Measurements from ENCODE around the gene GPHA2.
"Not testable (repeated sequence)": the region's sequence is repeated elsewhere in the genome, so short reads cannot be mapped to it uniquely, and the experiment has no call there.

The GPHA2 gene
- 0 to 0.54 (median 0.10) reads per million in 4 donors for total RNA-seq

- DNase-seq, result no peak
These were observed at the start of gene GPHA2 for GRCh38 chr11:64935359-64936081. Gene GPHA2 (minus strand): TSS chr11:64935893. CDS start chr11:64935460, 433 bp downstream.

- DNase-seq, result not testable (repeated sequence)
These were observed 47.6 kb upstream of the GPHA2 start for GRCh38 chr11:64983339-64983738.

GRCh38 chr11:64976651-64977050 is 41.0 kb upstream of the GPHA2 start:
- DNase-seq, result no peak

GRCh38 chr11:64974124-64974523 is 38.4 kb upstream of the GPHA2 start:
- DNase-seq, result no peak

GRCh38 chr11:64971421-64972233 is 35.9 kb upstream of the GPHA2 start, which contains the start of gene MAJIN:
Gene MAJIN (minus strand): TSS chr11:64972108. CDS start chr11:64959405, 12,703 bp downstream.
- peak; percentile 82 to 91 (median 87) for DNase-seq

GRCh38 chr11:64970731-64971151 is 35.0 kb upstream of the GPHA2 start:
- peak in 1 of 5 donors; percentile 75 for DNase-seq

GRCh38 chr11:64969209-64969608 is 33.5 kb upstream of the GPHA2 start:
- peak in 1 of 5 donors; percentile 36 for DNase-seq

- peak in 1 of 5 donors; percentile 47 for DNase-seq
These were observed 31.7 kb upstream of the GPHA2 start for GRCh38 chr11:64967375-64967774.

- no peak for DNase-seq
These were observed 27.5 kb upstream of the GPHA2 start for GRCh38 chr11:64963072-64963631.

GRCh38 chr11:64960719-64961118 is 25.0 kb upstream of the GPHA2 start:
- DNase-seq, result no peak

GRCh38 chr11:64959498-64959897 is 23.8 kb upstream of the GPHA2 start:
- DNase-seq, result no peak

GRCh38 chr11:64954201-64954600 is 18.5 kb upstream of the GPHA2 start:
- DNase-seq, result no peak

GRCh38 chr11:64951529-64951928 is 15.8 kb upstream of the GPHA2 start:
- DNase-seq, result no peak

GRCh38 chr11:64947208-64947814 is 11.6 kb upstream of the GPHA2 start:
- no peak for DNase-seq

GRCh38 chr11:64936539-64936938 is 846 bp upstream of the GPHA2 start:
- no peak for DNase-seq

GRCh38 chr11:64934682-64935358 is 873 bp downstream of the GPHA2 start:
- DNase-seq, result no peak

- DNase-seq, result no peak
These were observed 1.6 kb downstream of the GPHA2 start for GRCh38 chr11:64933935-64934681.

- no peak for DNase-seq
These were observed 2.3 kb downstream of the GPHA2 start for GRCh38 chr11:64933213-64933934.

GRCh38 chr11:64932324-64932723 is 3.4 kb downstream of the GPHA2 start:
- DNase-seq, result no peak

- DNase-seq, result no peak
These were observed 4.4 kb downstream of the GPHA2 start for GRCh38 chr11:64931290-64931689.

GRCh38 chr11:64930340-64930739 is 5.4 kb downstream of the GPHA2 start:
- no peak for DNase-seq

All from T-helper 1 cell (primary cell).